H1 (cell line): Measurements from ENCODE around the gene PPP2R2B. TPM values are rescaled to one million over a fixed set of nuclear protein-coding genes. Genes with fewer than 3 reads are reported as not detected.

Source experiments
- CTCF ChIA-PET: fragments of 300-600 bp; sonication (Branson Sonifier 250); formaldehyde crosslinking; loops from one replicate; lab custom pipeline; 2021; ENCODE audit not compliant: partially characterized antibody; lab: Charles Lee
- POLR2A ChIA-PET: fragments of 300-600 bp; sonication (Branson Sonifier 250); formaldehyde crosslinking; loops from one replicate; lab custom pipeline; 2021; ENCODE audit warnings: inconsistent platforms; ENCODE audit not compliant: partially characterized antibody; lab: Charles Lee
- DNase-seq, 2 experiments: peaks; one replicate each; pipeline versions ENCODE4 v3.0.0 to v3.0.0-alpha.2; 2010 to 2022; ENCODE audit warnings: low spot score in 2 of 2, low read depth in 1 of 2, mixed read lengths in 1 of 2
- FAIRE-seq: peaks from 2 replicates; lab custom pipeline; 2011; peaks lifted over from hg19 to GRCh38; lab: Jason Lieb, UNC
- H2AFZ ChIP-seq: 2 replicates; pipeline ENCODE4 v1.8.1; 2012; ENCODE audit warnings: low read length, inconsistent platforms
- H2AK5ac ChIP-seq: 2 replicates; pipeline ENCODE4 v1.6.1; 2013; ENCODE audit warnings: low read depth, low read length
- H2BK120ac ChIP-seq: replicated peaks from 2 replicates; pipeline ENCODE3; 2013; ENCODE audit warnings: low read depth, low read length, inconsistent platforms
- H2BK12ac ChIP-seq: 2 replicates; pipeline ENCODE4 v1.6.1; 2013; ENCODE audit warnings: low read depth, low read length
- H2BK15ac ChIP-seq: 2 replicates; pipeline ENCODE4 v1.6.1; 2013; ENCODE audit warnings: low read length
- H2BK20ac ChIP-seq: 2 replicates; pipeline ENCODE4 v1.6.1; 2013; ENCODE audit warnings: low read length
- H2BK5ac ChIP-seq: 2 replicates; pipeline ENCODE4 v1.6.1; 2013; ENCODE audit warnings: low read depth, low read length
- H3K14ac ChIP-seq: 2 replicates; pipeline ENCODE4 v1.6.1; 2013; ENCODE audit warnings: inconsistent platforms; ENCODE audit not compliant: insufficient read length
- H3K18ac ChIP-seq: 2 replicates; pipeline ENCODE4 v1.6.1; 2013; ENCODE audit warnings: low read length; ENCODE audit errors: extremely low read depth
- H3K23ac ChIP-seq: 2 replicates; pipeline ENCODE4 v1.6.1; 2013; ENCODE audit warnings: inconsistent platforms; ENCODE audit not compliant: insufficient read length
- H3K23me2 ChIP-seq: 2 replicates; pipeline ENCODE4 v1.6.1; 2013; ENCODE audit warnings: low read depth, low read length
- H3K27ac ChIP-seq: 2 replicates; pipeline ENCODE4 v1.6.1; 2011; ENCODE audit warnings: low read depth, low read length, inconsistent platforms
- H3K27me3 ChIP-seq, 4 experiments: replicated peaks in 1 of 4; 1 replicate in 1 of 4; 2 replicates in 3 of 4; pipeline versions ENCODE4 v1.6.1 to v1.8.1; 2011 to 2013; ENCODE audit warnings: low read length in 3 of 4, mild to moderate bottlenecking in 3 of 4, inconsistent platforms in 2 of 4, mixed read lengths in 2 of 4, moderate library complexity in 1 of 4; ENCODE audit not compliant: control insufficient read depth in 3 of 4, insufficient read depth in 3 of 4; ENCODE audit errors: extremely low read depth in 1 of 4
- H3K36me3 ChIP-seq, 4 experiments: 2 replicates each; pipeline versions ENCODE4 v1.6.1 to v1.8.1; 2011 to 2013; ENCODE audit warnings: mild to moderate bottlenecking in 4 of 4, low read length in 3 of 4, moderate library complexity in 2 of 4, control low read depth in 1 of 4, inconsistent platforms in 1 of 4; ENCODE audit not compliant: insufficient read depth in 4 of 4, control insufficient read depth in 2 of 4
- H3K4ac ChIP-seq: replicated peaks from 2 replicates; pipeline ENCODE3; 2013; ENCODE audit warnings: low read length, low read depth, mixed read lengths, inconsistent platforms; ENCODE audit not compliant: insufficient read length
- H3K4me1 ChIP-seq, 4 experiments: replicated peaks in 1 of 4; 1 replicate in 1 of 4; 2 replicates in 3 of 4; pipeline versions ENCODE4 v1.6.1 to v1.8.1; 2011 to 2013; ENCODE audit warnings: low read length in 3 of 4, inconsistent platforms in 2 of 4, mixed read lengths in 1 of 4; ENCODE audit not compliant: insufficient read depth in 4 of 4, control insufficient read depth in 3 of 4
- H3K4me2 ChIP-seq, 2 experiments: 2 replicates each; pipeline versions ENCODE4 v1.6.1 to v1.8.1; 2011 to 2013; ENCODE audit warnings: low read depth in 2 of 2, low read length in 2 of 2, control low read depth in 1 of 2, inconsistent platforms in 1 of 2, mild to moderate bottlenecking in 1 of 2; ENCODE audit not compliant: insufficient read depth in 1 of 2
- H3K4me3 ChIP-seq, 4 experiments: fragments of 200-600, 300-600 bp in 1 of 4; sonication (generic), shearing (Covaris generic), sonication (Bioruptor Twin) in 1 of 4; 2 replicates each; pipeline versions ENCODE4 v1.5.1 to v1.8.1; 2011 to 2016; ENCODE audit warnings: low read length in 4 of 4, low read depth in 3 of 4, control low read depth in 2 of 4, inconsistent platforms in 2 of 4, mild to moderate bottlenecking in 2 of 4, mixed read lengths in 1 of 4, moderate library complexity in 1 of 4; ENCODE audit not compliant: insufficient read depth in 2 of 4; ENCODE audit errors: extremely low read depth in 1 of 4
- H3K56ac ChIP-seq: replicated peaks from 2 replicates; pipeline ENCODE3; 2013; ENCODE audit warnings: low read depth, mild to moderate bottlenecking, mixed read lengths, low read length, inconsistent platforms; ENCODE audit not compliant: insufficient read length
- H3K79me1 ChIP-seq: 2 replicates; pipeline ENCODE4 v1.6.1; 2013; ENCODE audit warnings: low read depth, low read length, control low read depth
- H3K79me2 ChIP-seq, 2 experiments: 2 replicates each; pipeline versions ENCODE4 v1.6.1 to v1.8.1; 2012 to 2013; ENCODE audit warnings: low read length in 2 of 2, mild to moderate bottlenecking in 2 of 2, inconsistent platforms in 1 of 2; ENCODE audit not compliant: insufficient read depth in 2 of 2, control insufficient read depth in 1 of 2
- H3K9ac ChIP-seq, 4 experiments: replicated peaks in 1 of 4; 1 replicate in 1 of 4; 2 replicates in 3 of 4; pipeline versions ENCODE4 v1.6.1 to v1.8.1; 2011 to 2013; ENCODE audit warnings: low read depth in 3 of 4, low read length in 3 of 4, control low read depth in 2 of 4, mild to moderate bottlenecking in 2 of 4, moderate library complexity in 2 of 4, inconsistent platforms in 1 of 4; ENCODE audit errors: extremely low read depth in 1 of 4
- H3K9me3 ChIP-seq, 2 experiments: 2 replicates each; pipeline versions ENCODE4 v1.6.1 to v1.8.1; 2012 to 2013; ENCODE audit warnings: mild to moderate bottlenecking in 2 of 2, moderate library complexity in 2 of 2, control low read depth in 1 of 2, inconsistent platforms in 1 of 2, low read depth in 1 of 2, low read length in 1 of 2, mixed read lengths in 1 of 2; ENCODE audit not compliant: insufficient read depth in 2 of 2
- H4K20me1 ChIP-seq, 2 experiments: replicated peaks in 1 of 2; 2 replicates each; pipeline versions ENCODE3 to v1.8.1; 2011 to 2013; ENCODE audit warnings: inconsistent platforms in 2 of 2, low read length in 2 of 2, mild to moderate bottlenecking in 1 of 2; ENCODE audit not compliant: insufficient read depth in 2 of 2, control insufficient read depth in 1 of 2
- H4K5ac ChIP-seq: 2 replicates; pipeline ENCODE4 v1.6.1; 2013; ENCODE audit warnings: low read length, low read depth, mixed read lengths, inconsistent platforms; ENCODE audit not compliant: insufficient read length
- H4K8ac ChIP-seq: 2 replicates; pipeline ENCODE4 v1.8.0; 2013; ENCODE audit warnings: mild to moderate bottlenecking, moderate library complexity, low read length, inconsistent platforms; ENCODE audit not compliant: insufficient read depth; ENCODE audit errors: extremely low read depth
- H4K91ac ChIP-seq: replicated peaks from 2 replicates; pipeline ENCODE3; 2013; ENCODE audit warnings: low read length, mixed read lengths, inconsistent platforms; ENCODE audit not compliant: insufficient read length
- CTCF ChIP-seq, 3 experiments: IDR thresholded peaks; 1 replicate in 2 of 3; 2 replicates in 1 of 3; pipeline versions ENCODE4 v1.5.1 to v1.6.1; 2011; ENCODE audit warnings: low read length in 3 of 3, mild to moderate bottlenecking in 3 of 3, inconsistent platforms in 2 of 3, low read depth in 1 of 3, moderate library complexity in 1 of 3; ENCODE audit not compliant: insufficient read depth in 1 of 3; ENCODE audit errors: control extremely low read depth in 1 of 3
- KDM5A ChIP-seq: fragments of 200-600 bp; IDR thresholded peaks from 2 replicates; pipeline ENCODE4 v1.7.1; 2012; ENCODE audit warnings: mild to moderate bottlenecking, low read length, inconsistent platforms, mixed read lengths
- RAD21 ChIP-seq, 2 experiments: IDR thresholded peaks in 1 of 2; conservative IDR thresholded peaks in 1 of 2; 2 replicates each; pipeline ENCODE4 v1.6.1; 2011; ENCODE audit warnings: low read depth in 2 of 2, low read length in 2 of 2, improper control_type of control experiment in 1 of 2, inconsistent platforms in 1 of 2, mild to moderate bottlenecking in 1 of 2, moderate library complexity in 1 of 2
- RNF2 ChIP-seq: fragments of 200-900, 300-1000 bp; sonication (generic); IDR thresholded peaks from 2 replicates; pipeline ENCODE4 v1.7.1; 2016; ENCODE audit warnings: borderline replicate concordance, low read depth, mild to moderate bottlenecking, antibody characterized with exemption, low read length; ENCODE audit not compliant: poor library complexity, severe bottlenecking; ENCODE audit errors: missing control alignments
- SP4 ChIP-seq: IDR thresholded peaks from 2 replicates; pipeline ENCODE4 v1.6.1; 2012; ENCODE audit warnings: low read length, inconsistent platforms
- SUZ12 ChIP-seq: fragments of 200-600 bp; sonication (generic); IDR thresholded peaks from 2 replicates; pipeline ENCODE4 v1.6.1; 2012; ENCODE audit warnings: mild to moderate bottlenecking, inconsistent platforms, low read length, moderate library complexity, mixed read lengths
- WGBS, 2 experiments: shearing (Covaris generic) in 1 of 2; methylation state at CpG; one replicate each; pipeline versions ENCODE4 v1.1.6 to v1.1.7; 2013 to 2015; ENCODE audit warnings: low lambda C conversion rate in 2 of 2, mixed read lengths in 2 of 2, inconsistent platforms in 1 of 2, low coverage in 1 of 2, missing lambda C conversion rate in 1 of 2; ENCODE audit not compliant: insufficient replicate concordance in 2 of 2, insufficient coverage in 1 of 2, insufficient read length in 1 of 2; ENCODE audit errors: extremely low coverage in 1 of 2, missing lambda C conversion rate in 1 of 2; 5-methylcytosine and 5-hydroxymethylcytosine counted together
- polyA plus RNA-seq, 7 experiments: library from polyadenylated mRNA; depleted of rRNA in 3 of 7; stranded (reverse) in 5 of 7; unstranded in 2 of 7; fragments of >200 nt in 5 of 7; fragments of 200-250 nt in 2 of 7; gene quantifications; 1 replicate in 5 of 7; 2 replicates in 1 of 7; 4 replicates in 1 of 7; pipeline versions ENCODE4 v1.2.1 to v1.2.3, GENCODE V29; 2011 to 2013; ENCODE audit warnings: missing spikeins in 2 of 7, mixed read lengths in 2 of 7
- total RNA-seq: library from RNA; stranded (reverse); fragmentation: NEBNext Ultra II Directional; extraction: Animal tissue kit (Norgen Biotek cat#: 25700); gene quantifications from 2 replicates; pipeline ENCODE4 v1.2.1, GENCODE V29; 2021

PPP2R2B gene
- total and polyA plus RNA-seq, 2 of the 8 experiments (the other 6 are each of a cell fraction or from before 2014, with no cell fraction given) = 21.1 to 37.1 TPM

- POLR2A ChIA-PET = no interaction called here
- CTCF ChIA-PET = interaction anchor here (0.7 to 6.0 kb wide), 52 partner anchors 10 to 368 kb away, joined by 3 to 78 read pairs (median 4); no protein-coding TSS in a partner anchor
These were observed 28.2 kb upstream of the PPP2R2B start for GRCh38 chr5:146906803-146907202.

More at GRCh38 chr5:146906803-146907202, 28.2 kb upstream of the PPP2R2B start:
- Histone ChIP-seq H4K91ac (no peak overlapping the region), H2BK5ac (no peak overlapping the region), H3K56ac (no peak overlapping the region), H3K27ac (no peak overlapping the region), H3K79me2 (no peaks in the 10 kb centered on the region), H2AFZ (no peak overlapping the region; the same call in 1 of the 2 replicates), H3K79me1 (no peaks in the 10 kb centered on the region), H3K23me2 (no peaks in the 10 kb centered on the region), H4K8ac (no peak overlapping the region), H3K4me2 (no peak overlapping the region), H2BK12ac (no peak overlapping the region), H4K20me1 (no peaks in the 10 kb centered on the region), H2BK20ac (no peak overlapping the region), H2BK120ac (no peak overlapping the region), H3K23ac (no peak overlapping the region), H3K4me1 (no peaks in the 10 kb centered on the region), H2AK5ac (no peak overlapping the region), H3K18ac (no peak overlapping the region), H4K5ac (no peak overlapping the region), H3K9ac (no peak overlapping the region), H3K9me3 (no peaks in the 10 kb centered on the region), H3K36me3 (no peaks in the 10 kb centered on the region), H3K14ac (no peak overlapping the region), H3K27me3 (no peaks in the 10 kb centered on the region), H3K4ac (no peak overlapping the region), H2BK15ac (no peak overlapping the region), H3K4me3 (no peak overlapping the region)
- peak; percentile 88 for FAIRE-seq
- DNase-seq = peak; percentile 23 to 88
- WGBS, 2 experiments = 63% methylated on average over 5 of the region's 5 CpGs; no CpG with 5 or more reads in 1 of the 2 experiments
- TF ChIP-seq CTCF (IDR thresholded peaks at IDR 0.05; ENCODE audit: control extremely low read depth in 1 of 3, insufficient read depth in 1 of 3, low read depth in 1 of 3, low read length in 3 of 3) = peak; percentile 75 to 85 (median 81)
- no peak for TF ChIP-seq KDM5A
- no peak for TF ChIP-seq RNF2
- peak; percentile 66 to 73 for TF ChIP-seq RAD21 (IDR thresholded peaks at IDR 0.05 in 1 of 2, conservative IDR thresholded peaks at IDR 0.05 in 1 of 2; ENCODE audit: low read depth in 2 of 2, low read length in 2 of 2)
- 0 out of 2 replicates have a peak, but pooled peaks have one; percentile 39 for TF ChIP-seq SP4
- no peak for TF ChIP-seq SUZ12
